Skeletal muscle tissue (tissue), 5 donors: ENCODE measurements around the gene MRPS27. TPM values are rescaled to one million over a fixed set of nuclear protein-coding genes. Genes with fewer than 3 reads are reported as not detected.
"Not testable (repeated sequence)": the region's sequence is repeated elsewhere in the genome, so short reads cannot be mapped to it uniquely, and the experiment has no call there.

Source experiments
- H3K27ac ChIP-seq: one replicate; pipeline ENCODE4 v1.7.0; 2013; ENCODE audit warnings: mild to moderate bottlenecking, low read depth, low read length, inconsistent platforms
- H3K27me3 ChIP-seq, 3 donors: one replicate each; pipeline ENCODE4 v1.7.0; 2013; ENCODE audit warnings: low read length in 3 of 3; ENCODE audit not compliant: control insufficient read depth in 3 of 3, insufficient read depth in 3 of 3
- H3K36me3 ChIP-seq, 3 donors: one replicate each; pipeline ENCODE4 v1.7.0; 2013; ENCODE audit warnings: low read length in 3 of 3; ENCODE audit not compliant: control insufficient read depth in 3 of 3, insufficient read depth in 3 of 3
- H3K4me1 ChIP-seq, 3 donors: one replicate each; pipeline ENCODE4 v1.7.0; 2013; ENCODE audit warnings: low read length in 3 of 3, mild to moderate bottlenecking in 3 of 3; ENCODE audit not compliant: control insufficient read depth in 3 of 3, insufficient read depth in 3 of 3
- H3K4me3 ChIP-seq, 3 donors: one replicate each; pipeline ENCODE4 v1.7.0; 2013; ENCODE audit warnings: low read length in 3 of 3
- H3K9ac ChIP-seq, 3 donors: one replicate each; pipeline ENCODE4 v1.7.0; 2013; ENCODE audit warnings: low read length in 3 of 3, mild to moderate bottlenecking in 3 of 3, moderate library complexity in 2 of 3, low read depth in 1 of 3
- H3K9me3 ChIP-seq, 3 donors: one replicate each; pipeline ENCODE4 v1.7.0; 2013; ENCODE audit warnings: low read length in 3 of 3; ENCODE audit not compliant: control insufficient read depth in 3 of 3
- small RNA-seq: library from RNA; depleted of rRNA; stranded (forward); fragments of <200 nt; gene quantifications from one replicate; pipeline ENCODE3, GENCODE V24; 2014
- total RNA-seq: library from RNA; depleted of rRNA; stranded (reverse); fragments of >200 nt; gene quantifications from one replicate; pipeline ENCODE4 v1.2.3, GENCODE V29; 2014
- donor health status: Osteomylitis.

MRPS27 gene
- total RNA-seq, 1 donor from 2014 or later: 75.7 TPM

DNA sequence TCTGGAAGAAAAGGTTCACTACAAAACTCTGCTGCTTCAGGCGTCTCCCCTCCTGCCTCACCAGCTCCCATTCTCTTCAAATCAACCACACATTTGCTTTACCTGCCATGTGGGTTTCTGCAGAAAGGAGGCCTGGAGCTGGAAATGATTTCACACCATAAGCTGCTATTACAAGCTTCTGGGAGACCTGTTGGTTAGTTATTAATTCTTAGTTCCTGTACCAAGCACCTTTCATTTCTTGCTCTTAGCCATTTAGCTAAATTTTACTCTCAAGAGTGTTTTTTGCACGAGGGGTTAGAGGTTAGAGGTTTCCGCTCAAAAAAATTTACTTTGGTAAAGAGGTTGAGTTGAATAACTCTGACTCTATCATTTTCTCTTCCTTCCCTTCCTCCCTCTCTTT is 142.5 kb downstream of the MRPS27 start:
- H3K9ac ChIP-seq: no peak overlapping the region
- H3K27ac ChIP-seq: no peak overlapping the region
- H3K36me3 ChIP-seq: peaks cover 0 to 1% (median 0%) of the 10 kb centered on the region in 3 donors
- H3K4me3 ChIP-seq: no peak overlapping the region
- no peaks in the 10 kb centered on the region for H3K9me3 ChIP-seq
- H3K27me3 ChIP-seq: peaks cover 0 to 14% (median 10%) of the 10 kb centered on the region in 3 donors
- H3K4me1 ChIP-seq: peaks cover 8 to 11% (median 10%) of the 10 kb centered on the region in 3 donors

DNA sequence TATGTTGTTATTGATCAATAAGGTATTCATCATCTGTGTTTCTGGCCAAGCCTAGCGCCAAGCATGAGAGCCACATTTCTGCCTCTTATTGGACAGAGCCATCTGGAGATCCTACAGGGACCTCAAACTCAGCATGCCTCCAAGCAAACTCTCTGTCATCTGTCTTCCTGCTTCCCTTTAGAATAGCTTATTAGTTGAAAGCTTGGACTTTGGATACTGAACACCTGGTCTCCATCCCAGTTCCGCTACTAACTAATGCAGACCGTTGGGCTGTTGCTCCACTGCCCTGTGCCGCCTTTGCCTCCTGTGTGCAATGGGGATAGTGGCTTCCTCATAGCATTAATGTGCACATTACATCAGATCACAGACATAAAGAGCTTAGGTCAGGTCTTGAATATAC is 147.3 kb downstream of the MRPS27 start:
- no peaks in the 10 kb centered on the region for H3K9me3 ChIP-seq
- H3K4me3 ChIP-seq: no peak overlapping the region
- H3K4me1 ChIP-seq: peaks cover 0 to 3% (median 0%) of the 10 kb centered on the region in 3 donors
- no peak overlapping the region for H3K27ac ChIP-seq
- no peaks in the 10 kb centered on the region for H3K27me3 ChIP-seq
- H3K9ac ChIP-seq: no peak overlapping the region
- peaks cover 0 to 1% (median 0%) of the 10 kb centered on the region in 3 donors for H3K36me3 ChIP-seq

DNA sequence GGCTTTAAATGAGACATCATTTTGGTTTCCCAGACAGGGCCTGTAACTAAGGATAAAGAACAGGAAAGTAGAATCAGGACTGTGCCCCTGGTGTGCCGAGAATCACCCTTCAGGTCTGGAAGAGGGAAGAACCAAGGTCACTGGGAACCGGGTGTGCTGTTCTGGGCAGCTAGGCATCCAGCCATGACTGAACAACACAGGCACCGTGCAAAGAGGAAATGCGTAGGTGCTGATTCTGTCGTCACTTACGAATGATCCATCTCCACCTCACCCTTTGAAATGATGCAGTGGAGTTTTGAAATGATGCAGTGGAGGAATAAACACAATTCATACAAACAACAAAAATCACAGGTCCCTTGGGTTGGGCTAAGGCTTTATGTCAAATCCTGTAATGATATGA is 148.4 kb downstream of the MRPS27 start:
- Histone ChIP-seq H3K27ac (no peak overlapping the region), H3K36me3 (peaks cover 0 to 1% (median 0%) of the 10 kb centered on the region in 3 donors), H3K9me3 (no peaks in the 10 kb centered on the region), H3K27me3 (no peaks in the 10 kb centered on the region), H3K4me3 (no peak overlapping the region), H3K4me1 (peaks cover 0 to 4% (median 0%) of the 10 kb centered on the region in 3 donors), H3K9ac (no peak overlapping the region)

DNA sequence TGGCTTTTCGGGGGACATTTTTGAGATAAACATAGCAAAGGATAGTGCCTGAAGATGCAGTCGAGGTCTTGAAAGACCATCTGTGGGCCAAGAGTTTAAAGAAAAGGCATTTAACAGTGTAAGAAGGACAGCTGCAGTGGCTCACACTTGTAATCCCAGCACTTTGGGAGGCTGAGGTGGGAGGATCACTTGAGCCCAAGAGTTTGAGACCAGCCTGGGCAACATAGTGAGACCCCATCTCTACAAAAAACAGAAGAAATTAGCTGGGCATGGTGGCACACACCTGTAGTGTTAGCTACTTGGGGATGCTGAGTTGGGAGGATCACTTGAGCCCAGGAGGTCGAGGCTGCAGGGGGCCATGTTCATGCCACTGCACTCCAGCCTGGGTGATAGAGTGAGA is 148.9 kb downstream of the MRPS27 start:
- H3K9me3 ChIP-seq, H3K27me3 ChIP-seq, H3K27ac ChIP-seq, H3K4me3 ChIP-seq, H3K4me1 ChIP-seq, H3K36me3 ChIP-seq, H3K9ac ChIP-seq: not testable (repeated sequence)

DNA sequence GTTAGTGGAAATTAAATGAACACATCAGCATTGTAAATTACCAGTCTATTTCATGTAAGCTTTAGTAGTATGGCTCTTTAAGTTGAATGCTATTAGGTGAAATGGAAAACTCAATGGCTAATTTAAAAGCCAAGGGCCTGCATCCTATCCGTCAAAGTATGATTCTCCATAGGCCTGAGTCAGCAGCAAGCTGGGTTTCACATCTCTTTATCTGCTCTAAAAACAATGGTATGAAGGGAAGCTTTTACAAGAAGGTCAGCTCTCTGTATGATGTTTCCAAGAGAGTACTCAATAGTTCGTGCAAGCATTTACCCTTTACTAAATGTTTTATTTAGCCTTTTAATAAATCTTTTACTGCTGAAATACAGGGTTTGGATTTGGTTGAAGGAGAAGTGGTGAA is 149.9 kb downstream of the MRPS27 start:
- Histone ChIP-seq H3K9me3 (no peaks in the 10 kb centered on the region), H3K4me1 (peaks cover 4 to 11% (median 4%) of the 10 kb centered on the region in 3 donors), H3K36me3 (no peaks in the 10 kb centered on the region), H3K4me3 (no peak overlapping the region), H3K27ac (no peak overlapping the region), H3K27me3 (no peaks in the 10 kb centered on the region), H3K9ac (no peak overlapping the region)

Small RNA genes within 50 kb of the gene (small RNA-seq; reads per million reads assigned to genes)
- not detected for gene MIR4803
- gene RN7SL153P: not detected

Other genes starting within 250 kb of the MRPS27 start
- gene MAP1B, start 212.8 kb downstream of the MRPS27 start, total RNA-seq: 22.4 TPM
- 2.6 TPM for gene PTCD2, start 133 bp upstream of the MRPS27 start, total RNA-seq
- gene ZNF366, start 187.2 kb upstream of the MRPS27 start, total RNA-seq: 1.6 TPM